GM19238 (cell line): Measurements from ENCODE around the gene WDR75.
"Not testable (repeated sequence)": the region's sequence is repeated elsewhere in the genome, so short reads cannot be mapped to it uniquely, and the experiment has no call there.

ENCODE experiments used
- DNase-seq: peaks from one replicate; pipeline ENCODE4 v3.0.0; 2011; ENCODE audit warnings: low spot score; ENCODE audit not compliant: insufficient read length

WDR75 gene

DNA sequence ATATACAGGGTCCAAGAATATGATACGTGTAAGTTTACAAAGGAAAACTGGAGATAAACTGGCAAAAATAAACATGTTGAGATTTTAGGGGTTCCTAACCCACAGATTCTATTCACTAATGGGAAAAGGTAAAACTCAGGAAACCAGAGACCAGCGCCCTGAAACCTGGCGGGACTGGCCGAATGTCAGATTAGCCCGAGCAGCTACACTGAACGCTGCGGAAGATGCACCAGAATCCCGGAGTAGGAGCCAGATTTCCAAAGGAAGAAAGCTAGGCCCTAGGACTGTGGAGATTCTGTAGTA, 679 bp upstream of the WDR75 start:
- no peak for DNase-seq

DNA sequence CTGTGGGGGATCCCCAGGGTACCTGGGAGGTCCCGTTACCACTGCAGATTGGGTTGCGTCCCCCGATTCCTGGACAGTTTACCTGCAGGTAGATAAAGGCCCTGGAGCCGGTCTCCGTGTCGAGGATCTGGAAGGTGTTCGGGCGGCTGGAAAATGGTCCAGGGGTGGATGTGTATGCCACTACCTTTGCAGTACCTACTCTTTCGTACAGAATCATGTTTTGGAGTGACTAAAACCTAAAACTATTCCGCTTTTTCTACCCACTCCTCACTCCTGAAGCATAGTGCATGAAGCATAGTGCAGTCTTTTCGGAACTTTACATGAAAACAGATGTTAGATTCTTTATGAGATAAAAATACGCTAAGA, 418 bp downstream of the WDR75 start:
- DNase-seq = peak; percentile 14

DNA sequence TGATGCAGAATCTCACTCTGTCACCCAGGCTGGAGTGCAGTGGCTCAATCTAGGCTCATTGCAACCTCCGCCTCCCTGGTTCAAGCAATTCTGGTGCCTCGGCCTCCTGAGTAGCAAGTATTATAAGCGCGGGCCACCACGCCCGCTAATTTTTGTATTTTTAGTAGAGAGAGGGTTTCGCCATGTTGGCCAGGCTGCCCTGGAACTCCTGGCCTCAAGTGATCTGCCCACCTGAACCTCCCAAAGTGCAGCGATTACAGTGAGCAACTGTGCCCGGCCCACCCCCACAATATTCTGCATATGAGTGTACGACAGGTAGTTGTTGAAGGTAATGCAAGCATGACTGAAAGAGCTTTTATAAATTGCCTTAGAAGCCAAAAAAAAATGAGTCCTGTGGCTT, 1.2 kb downstream of the WDR75 start:
- DNase-seq = no peak

DNA sequence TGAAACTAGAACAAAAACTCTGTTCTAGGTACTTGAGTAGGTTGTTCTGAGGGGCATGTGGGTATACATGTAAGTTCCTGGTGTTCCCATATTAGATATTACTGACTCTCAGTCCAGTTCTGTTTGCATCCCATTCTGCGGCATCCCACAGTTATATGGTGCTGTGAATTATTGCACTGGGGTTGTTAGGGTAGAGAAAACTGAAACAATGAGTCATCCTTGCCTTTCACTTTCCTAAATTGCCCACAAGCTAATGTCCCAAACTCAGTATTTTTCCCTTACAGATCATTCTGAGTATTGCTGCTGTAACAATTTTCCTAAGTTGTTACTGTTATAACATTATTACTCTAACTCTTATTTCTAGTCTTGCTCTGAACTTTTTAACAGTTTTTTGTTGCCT, 3.0 kb downstream of the WDR75 start:
- no peak for DNase-seq

DNA sequence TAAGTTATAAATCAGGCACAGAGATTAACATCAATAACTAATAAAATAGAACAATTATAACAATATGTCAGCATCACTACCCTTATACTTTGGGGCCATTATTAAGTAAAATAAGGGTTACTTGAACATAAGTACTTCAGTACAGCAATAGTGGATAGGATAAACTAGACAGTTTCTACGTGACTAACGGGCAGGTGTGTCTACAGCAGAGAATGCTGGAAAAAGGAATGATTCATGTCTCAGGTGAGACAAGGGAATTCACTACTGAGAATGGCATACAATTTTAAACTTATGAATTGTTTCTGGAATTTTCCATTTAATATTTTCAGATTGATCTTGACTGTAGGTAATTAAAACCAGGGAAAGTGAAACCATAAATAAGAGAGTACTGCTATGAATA, 5.5 kb downstream of the WDR75 start:
- no peak for DNase-seq

DNA sequence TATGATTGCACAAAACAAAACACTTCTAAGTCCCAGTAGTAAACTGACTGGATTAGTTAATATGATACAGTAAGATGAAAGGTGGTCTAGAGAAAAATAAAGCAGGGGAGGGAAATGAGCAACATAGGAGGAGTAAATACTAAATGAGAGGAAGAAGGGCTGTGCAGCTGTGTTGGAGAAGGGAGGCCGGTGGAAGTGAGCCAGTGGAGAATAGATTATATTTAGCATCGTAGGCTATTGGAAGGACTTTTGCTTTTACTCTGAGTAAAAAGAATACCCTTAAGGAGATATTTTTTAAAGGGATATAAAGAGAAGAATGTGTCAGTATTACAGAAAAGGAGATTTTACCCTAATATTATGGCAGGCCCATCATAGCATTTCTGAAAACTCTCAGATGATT, 12.7 kb downstream of the WDR75 start:
- DNase-seq = no peak

DNA sequence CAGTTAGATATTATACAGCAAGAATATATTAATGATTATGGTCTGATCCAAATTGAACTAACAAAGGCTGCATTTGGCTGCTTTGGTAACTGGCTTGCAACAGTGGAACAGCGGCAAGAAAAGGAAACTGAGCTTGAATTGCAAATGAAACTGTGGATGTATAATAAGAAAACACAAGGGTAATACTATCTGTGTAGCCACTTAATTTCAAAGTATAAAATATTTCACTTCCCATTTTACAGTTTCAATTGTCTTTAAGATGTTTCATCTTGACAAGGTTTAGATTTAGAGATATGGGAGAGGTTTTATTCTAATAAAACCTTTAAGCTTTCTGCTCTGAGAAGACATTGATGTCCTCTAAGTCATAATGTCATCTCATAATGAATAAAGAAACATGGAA, 23.8 kb downstream of the WDR75 start:
- no peak for DNase-seq

DNA sequence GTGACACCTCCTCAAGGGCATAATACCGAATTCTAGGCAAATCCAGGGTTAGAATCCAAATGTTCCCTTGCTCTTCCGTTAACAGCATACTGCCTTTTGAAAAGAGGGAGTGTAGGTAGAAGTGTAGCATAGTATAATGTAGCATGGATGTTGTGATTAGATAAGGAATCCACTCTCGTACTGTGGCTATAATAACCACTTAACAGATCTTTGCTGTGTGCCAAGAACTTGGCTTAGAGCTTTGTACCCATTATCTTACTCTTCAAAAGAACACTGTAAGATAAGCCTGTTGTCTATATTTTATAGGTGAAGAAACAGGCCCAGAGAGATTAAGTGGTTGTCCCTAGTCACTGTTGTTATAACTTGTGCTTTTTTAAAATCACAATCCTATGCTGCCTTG, 24.2 kb downstream of the WDR75 start:
- DNase-seq = no peak

DNA sequence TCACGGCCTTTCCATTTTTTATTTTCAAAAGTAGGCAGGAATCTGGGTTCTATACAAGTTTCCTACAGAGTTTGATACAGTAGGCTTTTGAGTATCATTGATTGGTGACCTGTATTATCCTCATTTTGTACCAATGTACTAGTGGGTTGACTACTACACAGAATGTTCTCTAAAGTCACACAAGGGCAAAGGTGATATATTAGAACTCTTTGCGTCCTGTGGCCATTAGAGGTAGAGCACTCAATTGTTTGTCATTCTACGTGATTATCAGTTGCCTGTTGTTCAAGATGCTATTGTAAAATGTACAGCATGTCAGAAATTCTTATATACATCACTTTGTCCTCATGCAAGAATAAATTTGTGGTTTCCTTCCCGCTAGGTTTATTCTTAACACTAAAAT, 24.8 kb downstream of the WDR75 start:
- no peak for DNase-seq

DNA sequence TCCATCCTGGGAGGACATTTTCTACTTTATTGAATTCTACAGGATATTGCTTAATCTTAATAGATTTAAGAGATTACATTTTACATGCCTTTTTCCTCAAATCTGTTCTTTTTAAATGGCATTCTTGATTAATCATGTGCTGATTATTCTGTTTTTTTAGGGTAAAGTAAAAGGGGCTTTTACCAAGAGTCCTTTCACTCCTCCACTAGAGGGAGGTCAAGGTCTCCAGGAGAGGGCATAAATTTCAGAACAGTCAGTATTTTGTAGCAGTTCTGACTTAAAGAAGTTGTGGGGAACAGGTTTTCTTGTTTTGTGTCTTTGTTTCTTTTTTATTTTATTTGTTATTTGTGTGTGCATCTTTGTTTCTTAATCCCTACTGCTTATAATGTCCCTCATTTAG, 25.4 kb downstream of the WDR75 start:
- no peak for DNase-seq

DNA sequence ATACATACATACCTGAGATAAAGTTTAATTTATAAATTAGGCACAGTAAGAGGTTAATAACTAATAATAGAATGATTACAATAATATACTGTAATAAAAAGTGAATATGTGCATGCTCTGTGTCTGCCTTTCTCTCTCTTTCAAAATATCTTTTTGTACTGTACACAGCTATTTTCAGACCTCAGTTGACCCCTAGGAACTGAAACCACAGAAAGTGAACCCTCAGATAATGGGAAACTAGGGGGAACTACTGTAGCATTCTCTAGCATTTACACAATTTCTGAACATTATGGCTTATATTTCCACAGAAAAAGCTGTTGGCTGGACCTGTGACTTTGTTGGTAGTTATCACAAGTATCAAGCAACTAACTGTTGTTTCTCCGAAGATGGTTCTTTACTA, 25.9 kb downstream of the WDR75 start:
- DNase-seq = no peak

DNA sequence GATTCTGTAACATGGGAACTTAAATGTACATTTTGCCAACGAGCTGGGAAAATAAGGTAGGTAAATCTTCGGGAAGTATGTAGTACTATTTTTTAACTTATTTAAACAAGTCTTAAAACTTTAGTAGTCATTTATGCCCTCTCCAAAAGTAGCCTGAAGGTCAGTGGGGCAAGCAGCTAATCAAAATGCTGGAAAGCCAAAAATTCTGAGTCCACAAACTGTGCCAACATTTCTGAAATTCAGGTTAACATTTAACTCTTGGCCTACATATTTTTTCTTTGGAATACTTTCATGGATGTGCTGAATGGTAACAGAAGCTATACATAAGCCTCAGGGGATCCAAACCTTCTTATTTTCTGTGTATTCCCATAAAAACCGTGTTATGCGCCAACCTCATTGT, 26.3 kb downstream of the WDR75 start:
- DNase-seq = no peak

DNA sequence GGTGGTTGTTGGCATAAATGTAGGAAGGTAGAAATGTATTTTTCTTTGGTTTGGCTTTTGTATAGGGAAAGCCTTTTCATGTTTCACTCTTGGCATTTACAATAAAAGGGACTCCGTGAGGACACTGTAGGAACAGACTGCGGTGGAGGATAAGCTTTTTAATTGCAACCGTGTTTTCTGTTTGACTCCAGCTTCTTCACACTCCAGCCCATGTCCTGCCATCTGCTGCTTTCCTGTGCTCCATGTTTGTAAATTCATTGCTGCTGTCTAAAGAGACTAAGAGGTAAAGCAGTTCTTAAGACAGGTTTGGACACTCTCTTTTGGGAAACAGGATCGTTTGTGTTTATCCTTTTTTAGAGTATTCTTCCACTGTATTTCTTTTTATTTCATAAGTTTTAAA, 33.3 kb downstream of the WDR75 start:
- DNase-seq = no peak

DNA sequence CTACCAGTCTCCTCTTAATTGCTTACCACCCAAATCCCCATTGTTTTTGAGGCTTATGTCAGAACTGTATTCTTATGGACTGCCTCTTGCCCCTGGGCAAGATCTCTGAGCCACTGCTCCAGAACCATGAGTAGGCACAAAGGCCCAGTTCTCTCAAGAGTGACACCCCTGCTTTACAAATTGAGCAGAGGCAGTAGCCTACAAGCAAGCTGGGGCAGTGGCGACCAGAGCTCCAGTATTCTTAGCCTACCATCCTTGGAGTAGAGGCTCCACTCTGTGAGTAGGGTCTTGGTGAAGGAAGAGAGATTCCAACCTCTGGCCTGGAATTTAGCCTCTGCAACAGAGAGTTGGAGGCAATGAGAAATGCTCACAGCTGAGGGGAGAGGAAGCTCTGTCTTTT, 36.5 kb downstream of the WDR75 start:
- no peak for DNase-seq

DNA sequence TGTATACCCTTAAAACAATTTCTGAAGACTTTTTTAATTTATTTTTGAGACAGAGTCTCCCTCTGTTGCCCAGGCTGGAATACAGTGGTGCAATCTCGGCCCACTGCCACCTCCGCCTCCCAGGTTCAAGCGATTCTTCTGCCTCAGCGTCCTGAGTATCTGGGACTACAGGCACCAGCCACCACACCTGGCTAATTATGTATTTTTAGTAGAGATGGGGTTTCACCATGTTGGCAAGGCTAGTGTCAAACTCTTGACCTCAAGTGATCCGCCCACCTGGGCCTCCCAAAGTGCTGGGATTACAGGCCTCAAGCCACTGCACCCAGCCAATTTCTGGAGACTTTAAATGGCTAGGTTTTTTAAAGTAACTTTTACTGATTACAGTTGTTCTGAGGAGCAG, 37.0 kb downstream of the WDR75 start:
- DNase-seq = not testable (repeated sequence)

DNA sequence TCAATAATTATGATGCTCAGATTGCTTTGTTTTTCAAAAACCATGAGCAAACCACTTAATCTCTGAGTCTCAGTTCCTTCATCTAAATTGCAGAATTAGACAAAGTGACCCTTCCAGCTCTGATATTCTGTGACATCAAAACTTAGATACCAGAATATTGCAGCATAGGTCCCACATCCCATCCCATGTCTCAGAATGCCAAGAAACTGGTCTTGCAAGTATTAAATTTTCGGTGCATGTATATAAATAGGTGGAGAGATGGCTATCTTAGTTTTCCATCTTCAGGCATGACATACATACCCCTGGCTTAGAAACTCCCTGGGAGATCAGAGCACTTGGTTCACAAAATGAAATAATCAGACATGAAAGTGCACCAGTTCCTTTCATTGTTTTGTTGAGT, 39.8 kb downstream of the WDR75 start:
- DNase-seq = no peak

DNA sequence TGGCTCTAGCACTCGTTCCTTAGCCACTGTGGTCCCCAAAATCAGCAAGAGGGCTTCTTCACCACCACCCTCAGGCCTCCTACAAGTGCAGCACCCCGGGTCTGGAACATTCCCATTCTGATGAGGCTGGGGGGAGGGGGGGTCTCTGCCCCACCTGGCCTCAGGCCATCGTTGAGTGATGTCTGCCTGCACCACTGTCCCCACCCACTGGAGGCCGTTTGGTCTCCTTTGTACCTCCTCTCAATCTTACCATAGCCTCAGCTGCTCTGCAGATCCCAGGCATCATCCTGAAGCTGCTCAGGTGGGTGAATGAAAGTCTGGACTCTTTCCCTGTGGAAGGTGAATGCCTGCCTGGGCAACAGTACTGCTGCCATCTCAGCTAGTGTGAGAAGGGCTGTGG, 42.3 kb downstream of the WDR75 start:
- no peak for DNase-seq

DNA sequence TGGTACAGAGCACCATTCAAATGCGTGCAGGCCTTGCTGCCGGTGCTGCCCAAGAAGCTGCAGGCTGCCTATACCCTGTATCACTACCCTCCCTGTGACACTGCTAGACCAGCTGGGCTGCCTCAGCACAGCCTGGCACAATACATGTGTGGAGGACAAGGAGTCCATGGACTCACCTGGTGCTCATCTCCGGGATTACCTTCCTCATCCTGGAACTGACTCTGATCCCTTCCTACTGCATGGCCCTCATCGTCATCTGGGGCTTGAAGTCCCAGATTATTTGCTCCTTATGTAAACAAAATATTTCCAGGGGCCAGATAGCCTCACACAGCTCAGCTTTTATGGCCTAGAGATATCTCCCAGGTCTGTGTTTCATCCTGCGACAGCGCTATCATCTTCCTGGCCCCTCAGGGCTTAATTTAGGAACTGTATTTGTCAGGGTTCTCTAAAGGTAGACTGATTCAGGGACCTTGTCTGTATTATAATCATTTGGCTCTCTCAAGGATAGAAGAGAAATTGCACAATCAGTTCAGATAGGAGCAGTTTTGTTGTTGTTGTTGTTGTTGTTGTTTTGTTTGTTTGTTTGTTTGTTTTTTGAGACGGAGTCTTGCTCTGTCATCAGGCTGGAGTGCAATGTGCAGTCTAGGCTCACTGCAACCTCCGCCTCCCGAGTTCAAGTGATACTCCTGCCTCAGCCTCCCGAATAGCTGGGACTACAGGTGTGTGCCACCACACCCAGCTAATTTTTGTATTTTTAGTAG, 42.9 kb downstream of the WDR75 start:
- DNase-seq = no peak

DNA sequence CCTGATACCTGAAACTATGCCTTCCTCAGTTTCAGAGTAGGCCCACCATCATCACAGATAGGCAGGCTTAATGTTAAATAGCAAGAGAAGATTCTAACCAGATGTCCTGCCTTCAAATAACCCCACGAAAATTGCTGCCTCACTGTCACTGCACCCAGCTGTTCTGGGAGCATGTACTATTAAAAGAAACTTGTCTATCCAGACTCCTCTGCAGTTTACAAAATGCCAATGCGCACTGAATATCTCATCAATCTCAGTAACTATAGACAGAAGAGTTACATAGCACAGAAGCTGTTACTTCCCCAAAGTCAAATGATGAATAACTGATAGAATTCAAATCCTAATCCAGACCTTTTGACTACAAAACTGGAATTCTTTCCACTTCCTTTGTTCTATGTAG, 43.9 kb downstream of the WDR75 start:
- DNase-seq = no peak

DNA sequence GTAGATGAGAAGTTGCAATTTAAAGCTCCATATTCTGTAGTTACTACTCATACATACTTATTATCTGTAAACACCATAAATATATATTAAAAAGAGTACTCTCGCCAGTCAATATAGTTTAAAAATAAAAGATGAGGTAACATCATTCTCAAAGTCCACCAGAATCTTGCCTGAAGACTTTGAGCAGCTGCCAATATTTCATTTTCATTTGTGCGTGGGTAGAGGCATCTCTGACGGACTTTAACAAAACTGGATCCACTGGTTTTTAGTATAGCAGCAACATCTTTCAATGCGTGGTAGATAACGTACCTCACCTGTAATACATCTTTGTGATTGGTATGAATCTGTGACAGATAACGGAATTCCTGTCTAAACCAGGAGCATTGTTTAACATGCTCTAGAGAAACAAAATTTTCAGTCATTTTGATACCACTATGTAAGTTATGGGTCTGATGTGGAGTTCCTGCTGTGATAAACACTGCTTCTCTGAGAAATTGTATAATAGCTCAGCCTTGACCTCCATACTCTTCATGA, 45.0 kb downstream of the WDR75 start:
- no peak for DNase-seq

DNA sequence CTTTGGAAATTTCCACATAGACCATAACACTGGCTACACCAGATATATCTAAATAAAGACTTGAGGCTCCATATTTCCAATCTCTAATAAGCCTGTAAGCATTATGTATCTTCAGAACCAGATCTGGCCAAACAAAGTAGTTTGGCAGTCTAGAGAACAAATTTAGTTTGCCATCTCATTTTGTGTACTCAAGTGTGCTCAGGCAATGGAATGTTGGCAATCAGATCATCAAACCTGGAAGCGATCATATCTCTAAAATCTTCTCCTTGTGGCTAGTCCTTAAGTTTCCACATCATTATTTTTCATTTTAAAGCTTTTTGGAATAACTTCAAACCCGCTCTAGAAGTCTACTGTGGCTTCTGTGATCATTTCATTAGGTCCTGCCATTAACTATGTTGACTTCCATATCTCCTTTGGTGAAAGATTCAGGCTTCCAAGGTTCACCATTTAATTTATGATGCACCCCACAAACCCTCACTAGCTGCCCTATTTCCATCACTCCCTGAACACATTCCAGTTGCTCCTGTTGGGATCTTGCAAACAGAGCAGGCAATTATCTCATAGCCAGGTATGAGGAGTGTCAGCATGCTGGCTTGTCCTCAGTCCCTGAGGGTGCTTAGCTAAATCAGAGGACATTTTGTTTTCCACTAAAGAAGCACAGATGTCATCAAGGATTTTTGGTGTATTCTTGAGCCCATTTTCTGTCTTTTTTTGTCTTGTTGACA, 46.2 kb downstream of the WDR75 start:
- DNase-seq = no peak

DNA sequence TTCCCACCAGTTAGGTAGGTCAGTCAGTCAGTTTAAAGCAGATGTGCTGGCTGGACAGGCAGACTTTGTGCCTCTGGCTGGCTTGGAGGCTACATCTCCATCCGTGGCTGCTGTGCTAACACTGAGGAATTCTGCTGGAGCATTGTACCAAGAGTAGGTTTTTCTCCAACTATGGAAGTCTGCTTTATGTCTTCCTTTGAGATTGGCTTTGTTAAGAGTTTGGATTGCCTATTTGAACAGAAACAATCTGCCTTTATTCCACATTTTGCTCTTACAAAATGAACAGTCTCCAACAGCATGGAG, 46.7 kb downstream of the WDR75 start:
- DNase-seq = no peak

DNA sequence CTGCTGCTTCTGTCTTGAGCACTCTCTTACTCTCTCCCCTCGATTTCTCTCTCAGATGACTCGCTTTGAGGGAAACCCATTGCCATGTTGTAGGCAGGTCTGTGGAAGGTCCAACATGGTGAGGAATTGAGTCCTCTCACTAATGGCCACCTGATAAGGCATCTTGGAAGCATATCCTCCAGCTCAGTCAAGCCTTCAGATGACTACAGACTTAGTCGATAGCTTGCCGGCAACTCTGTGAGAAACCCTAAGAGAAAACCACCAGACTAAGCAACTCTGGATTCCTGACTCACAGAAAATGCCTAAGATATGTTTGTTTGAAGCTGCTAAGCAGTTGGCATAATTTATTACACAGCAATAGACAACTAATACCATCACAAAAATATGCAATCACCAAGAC, 51.2 kb downstream of the WDR75 start:
- no peak for DNase-seq

DNA sequence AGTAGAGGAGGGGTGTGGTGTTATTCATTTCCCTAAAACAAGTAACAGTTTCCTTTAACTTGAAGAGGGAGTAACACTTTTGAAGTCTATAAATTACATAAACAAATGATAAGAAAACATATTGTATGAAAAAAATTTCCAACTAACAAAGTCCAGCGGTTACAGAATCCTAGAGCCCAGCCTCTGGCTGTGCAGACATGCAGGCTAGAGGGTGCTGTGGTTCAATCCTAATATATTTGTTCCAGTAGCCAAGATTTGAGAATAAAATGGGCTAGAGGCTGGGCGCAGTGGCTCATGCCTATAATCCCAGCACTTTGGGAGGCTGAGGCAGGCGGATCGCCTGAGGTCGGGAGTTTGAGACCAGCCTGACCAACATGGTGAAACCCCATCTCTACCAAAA, 56.9 kb downstream of the WDR75 start:
- DNase-seq = no peak
